ENCODE results near the gene HDAC4. TPM values are rescaled to one million over a fixed set of nuclear protein-coding genes. Genes with fewer than 3 reads are reported as not detected.

HDAC4 gene
- total RNA-seq, 1 experiment from 2014 or later = 44.4 TPM

- TF ChIP-seq USF1 (CRISPR knock-in tag; IDR thresholded peaks at IDR 0.05) (no peak), AFF4 (CRISPR knock-in tag; IDR thresholded peaks at IDR 0.05; ENCODE audit: borderline replicate concordance) (no peak), JAZF1 (CRISPR knock-in tag; IDR thresholded peaks at IDR 0.05) (no peak)
These were observed 264.6 kb downstream of the HDAC4 start (continued) for GRCh38 chr2:239136203-239136602.

- H3K27me3 Mint-ChIP-seq (ENCODE audit: low read depth) = no peaks in the 10 kb centered on the region
- ATAC-seq (no peak), DNase-seq (ENCODE audit: low spot score) (no peak)
- no peak overlapping the region for H3K4me3 Mint-ChIP-seq
- H3K9me3 Mint-ChIP-seq = peaks cover 3% of the 10 kb centered on the region; the same call in 1 of the 2 replicates
- CTCF ChIA-PET = no interaction called here
- POLR2A ChIA-PET = no interaction called here
- H3K4me1 Mint-ChIP-seq = no peaks in the 10 kb centered on the region
- no peak for TF ChIP-seq ZNF138 (CRISPR knock-in tag; conservative IDR thresholded peaks at IDR 0.05)
- TF ChIP-seq GABPB1 (CRISPR knock-in tag; IDR thresholded peaks at IDR 0.05) = no peak
- no peak for TF ChIP-seq ZNF317 (CRISPR knock-in tag; IDR thresholded peaks at IDR 0.05; ENCODE audit: borderline replicate concordance, low read depth)
- no peak for TF ChIP-seq KAT7 (CRISPR knock-in tag; IDR thresholded peaks at IDR 0.05; ENCODE audit: borderline replicate concordance)
- H3K27ac Mint-ChIP-seq = no peak overlapping the region
- peaks cover 39% of the 10 kb centered on the region for H3K36me3 Mint-ChIP-seq
These were observed 265.3 kb downstream of the HDAC4 start for GRCh38 chr2:239135531-239135930.

GRCh38 chr2:239133945-239134570 is 266.8 kb downstream of the HDAC4 start:
- ChIA-PET CTCF (no interaction called here), POLR2A (no interaction called here)
- Mint-ChIP-seq H3K27me3 (ENCODE audit: low read depth) (no peaks in the 10 kb centered on the region), H3K27ac (no peak overlapping the region), H3K36me3 (peaks cover 35% of the 10 kb centered on the region), H3K9me3 (peaks cover 3% of the 10 kb centered on the region; the same call in 1 of the 2 replicates), H3K4me3 (no peak overlapping the region), H3K4me1 (no peaks in the 10 kb centered on the region)
- ATAC-seq (no peak), DNase-seq (ENCODE audit: low spot score) (no peak)
- TF ChIP-seq ZBTB21 (CRISPR knock-in tag; IDR thresholded peaks at IDR 0.05; ENCODE audit: borderline replicate concordance) (no peak), ZNF121 (CRISPR knock-in tag; IDR thresholded peaks at IDR 0.05) (no peak), IRF1 (CRISPR knock-in tag; IDR thresholded peaks at IDR 0.05) (no peak), AFF4 (CRISPR knock-in tag; IDR thresholded peaks at IDR 0.05; ENCODE audit: borderline replicate concordance) (no peak), HMGXB4 (CRISPR knock-in tag; IDR thresholded peaks at IDR 0.05) (no peak), FOXP4 (CRISPR knock-in tag; IDR thresholded peaks at IDR 0.05) (no peak), ZSCAN18 (CRISPR knock-in tag; IDR thresholded peaks at IDR 0.05) (no peak), ZNF425 (CRISPR knock-in tag; conservative IDR thresholded peaks at IDR 0.05) (no peak)

Measured in WTC11 (cell line).